ENCODE data around the gene TSPO.
"Not testable (repeated sequence)": the region's sequence is repeated elsewhere in the genome, so short reads cannot be mapped to it uniquely, and the experiment has no call there.

- TF ChIP-seq CTCF (conservative IDR thresholded peaks at IDR 0.05); ZFX (IDR thresholded peaks at IDR 0.05): not testable (repeated sequence)
These were observed 47.2 kb upstream of the TSPO start for GRCh38 chr22:43104056-43104625.
